Cardiac muscle cell (in vitro differentiated cells and primary cell): ENCODE measurements around the gene TMEM151A. TPM values are rescaled to one million over a fixed set of nuclear protein-coding genes. Genes with fewer than 3 reads are reported as not detected.

Experiments
- DNase-seq, 2 donors: peaks; one replicate each; pipeline versions ENCODE4 v3.0.0 to v3.0.0-alpha.2; 2010 to 2017; ENCODE audit warnings: low read depth in 1 of 2, low spot score in 1 of 2
- H3K27ac ChIP-seq: fragments of 200-600 bp; sonication (generic); 2 replicates; pipeline ENCODE4 v1.5.1; 2016
- H3K27me3 ChIP-seq: fragments of 200-600 bp; sonication (generic); 2 replicates; pipeline ENCODE4 v1.6.0; 2016; ENCODE audit warnings: control low read depth
- H3K36me3 ChIP-seq: fragments of 200-600 bp; sonication (generic); 2 replicates; pipeline ENCODE4 v1.5.1; 2016; ENCODE audit warnings: control low read depth
- H3K4me1 ChIP-seq: fragments of 200-600 bp; sonication (generic); 2 replicates; pipeline ENCODE4 v1.8.1; 2017; ENCODE audit warnings: low read depth, mild to moderate bottlenecking, mixed run types
- H3K4me3 ChIP-seq: fragments of 200-600 bp; sonication (generic); 2 replicates; pipeline ENCODE4 v1.5.1; 2016; ENCODE audit warnings: mild to moderate bottlenecking
- H3K9me3 ChIP-seq: fragments of 200-600 bp; sonication (generic); 2 replicates; pipeline ENCODE4 v1.5.1; 2017; ENCODE audit warnings: low read depth, mild to moderate bottlenecking, control low read depth
- CTCF ChIP-seq: IDR thresholded peaks from 2 replicates; pipeline ENCODE4 v1.5.1; 2012; ENCODE audit warnings: low read depth, mild to moderate bottlenecking, low read length
- polyA plus RNA-seq: library from polyadenylated mRNA; unstranded; fragments of >200 nt; fragmentation: Nextera tagmentation; extraction: Ambion mirVana; gene quantifications from 2 replicates; pipeline ENCODE4 v1.2.1, GENCODE V29; 2016
- total RNA-seq: library from RNA; depleted of rRNA; stranded (reverse); fragments of >200 nt; gene quantifications from 2 replicates; pipeline ENCODE4 v1.2.3, GENCODE V29; 2016

The TMEM151A gene
- total and polyA plus RNA-seq, 2 experiments from 2014 or later: 2.0 to 2.6 TPM

GRCh38 chr11:66311470-66311964, 19.8 kb downstream of the TMEM151A start:
- H3K27ac ChIP-seq: peak overlapping the region; percentile 84
- DNase-seq: no peak

GRCh38 chr11:66311965-66312548, 20.4 kb downstream of the TMEM151A start:
- H3K36me3 ChIP-seq: no peaks in the 10 kb centered on the region

More at GRCh38 chr11:66311470-66311964, 19.8 kb downstream of the TMEM151A start:
- no peaks in the 10 kb centered on the region for H3K36me3 ChIP-seq
- no peak for TF ChIP-seq CTCF
- peaks cover 14% of the 10 kb centered on the region for H3K4me1 ChIP-seq
- H3K9me3 ChIP-seq: no peaks in the 10 kb centered on the region
- no peaks in the 10 kb centered on the region for H3K27me3 ChIP-seq
- H3K4me3 ChIP-seq: peak overlapping the region; percentile 49

GRCh38 chr11:66312549-66313320, 21.0 kb downstream of the TMEM151A start:
- H3K4me1 ChIP-seq: peaks cover 24% of the 10 kb centered on the region
- no peaks in the 10 kb centered on the region for H3K27me3 ChIP-seq
- peak; percentile 99 to 100 for DNase-seq
- no peaks in the 10 kb centered on the region for H3K9me3 ChIP-seq
- H3K27ac ChIP-seq: peak overlapping the region; percentile 87
- H3K4me3 ChIP-seq: peak overlapping the region; percentile 49
- no peak for TF ChIP-seq CTCF
- H3K36me3 ChIP-seq: no peaks in the 10 kb centered on the region

More at GRCh38 chr11:66311965-66312548, 20.4 kb downstream of the TMEM151A start:
- H3K27ac ChIP-seq: peak overlapping the region; percentile 84
- peak; percentile 95 for TF ChIP-seq CTCF
- no peaks in the 10 kb centered on the region for H3K9me3 ChIP-seq
- H3K4me1 ChIP-seq: peaks cover 17% of the 10 kb centered on the region
- peak overlapping the region; percentile 49 for H3K4me3 ChIP-seq
- peak; percentile 95 to 97 for DNase-seq
- no peaks in the 10 kb centered on the region for H3K27me3 ChIP-seq

- Histone ChIP-seq H3K9me3 (no peaks in the 10 kb centered on the region), H3K27me3 (no peaks in the 10 kb centered on the region), H3K27ac (peak overlapping the region; percentile 87), H3K36me3 (no peaks in the 10 kb centered on the region), H3K4me3 (peak overlapping the region; percentile 4), H3K4me1 (peaks cover 28% of the 10 kb centered on the region)
- DNase-seq: peak; percentile 54 to 74
- peak; percentile 39 for TF ChIP-seq CTCF
These were observed 21.9 kb downstream of the TMEM151A start for GRCh38 chr11:66313321-66314185.

GRCh38 chr11:66314186-66314501, 22.4 kb downstream of the TMEM151A start:
- H3K4me3 ChIP-seq: no peak overlapping the region
- no peaks in the 10 kb centered on the region for H3K9me3 ChIP-seq
- no peak for TF ChIP-seq CTCF
- H3K4me1 ChIP-seq: peaks cover 28% of the 10 kb centered on the region
- DNase-seq: no peak
- no peaks in the 10 kb centered on the region for H3K27me3 ChIP-seq
- H3K27ac ChIP-seq: peak overlapping the region; percentile 87
- no peaks in the 10 kb centered on the region for H3K36me3 ChIP-seq
